Thyroid gland (tissue), 4 donors: Measurements from ENCODE around the gene S100A12. TPM values are rescaled to one million over a fixed set of nuclear protein-coding genes. Genes with fewer than 3 reads are reported as not detected.

Source experiments
- DNase-seq, 2 donors: peaks; one replicate each; pipeline ENCODE4 v3.0.0-alpha.2; 2019
- H3K27ac ChIP-seq, 3 donors: fragments of 200-600 bp; sonication (generic); 1 replicate in 2 of 3; 2 replicates in 1 of 3; pipeline ENCODE4 v1.5.1; 2016 to 2019; ENCODE audit warnings: mild to moderate bottlenecking in 1 of 3, moderate library complexity in 1 of 3
- H3K27me3 ChIP-seq: fragments of 200-600 bp; sonication (generic); one replicate; pipeline ENCODE4 v1.5.1; 2019
- H3K36me3 ChIP-seq, 2 donors: fragments of 200-600 bp; sonication (generic); one replicate each; pipeline ENCODE4 v1.5.1; 2016 to 2019
- H3K4me1 ChIP-seq, 2 donors: fragments of 200-600 bp; sonication (generic); one replicate each; pipeline ENCODE4 v1.5.1; 2017 to 2019
- H3K4me3 ChIP-seq, 3 donors: fragments of 200-600 bp; sonication (generic); replicated peaks in 1 of 3; 1 replicate in 2 of 3; 2 replicates in 1 of 3; pipeline ENCODE4 v1.5.1; 2016; ENCODE audit warnings: mild to moderate bottlenecking in 1 of 3
- H3K9me3 ChIP-seq: fragments of 200-600 bp; sonication (generic); one replicate; pipeline ENCODE4 v1.5.1; 2017
- POLR2A ChIP-seq, 2 donors: fragments of 450-650 bp; IDR thresholded peaks; one replicate each; pipeline ENCODE4 v1.6.1; 2017; ENCODE audit warnings: antibody characterized with exemption in 2 of 2, mild to moderate bottlenecking in 2 of 2, moderate library complexity in 1 of 2
- WGBS, 2 donors: methylation state at CpG; one replicate each; pipeline ENCODE4 v1.1.5; 2017; 5-methylcytosine and 5-hydroxymethylcytosine counted together
- intact Hi-C: fragments of 100-400 bp; cut with DNase I; formaldehyde crosslinking; loops from one replicate; pipeline ENCODE4 v1.15.1; 2023
- total RNA-seq, 4 donors: library from RNA; depleted of rRNA; stranded (reverse); fragments of >200 nt; gene quantifications; one replicate each; pipeline ENCODE4 v1.2.3, GENCODE V29; 2016
- TF ChIP-seq, protein P1 (sequence below), 6 experiments: fragments of 200-600 bp in 3 of 6; fragments of 450-650 bp in 3 of 6; sonication (generic) in 3 of 6; IDR thresholded peaks; one replicate each; pipeline ENCODE4 v1.5.1; 2016 to 2019; ENCODE audit warnings: antibody characterized with exemption in 6 of 6, mild to moderate bottlenecking in 2 of 6, inconsistent platforms in 1 of 6, moderate library complexity in 1 of 6

Gene S100A12
- total RNA-seq, 4 donors from 2014 or later, result not detected

DNA sequence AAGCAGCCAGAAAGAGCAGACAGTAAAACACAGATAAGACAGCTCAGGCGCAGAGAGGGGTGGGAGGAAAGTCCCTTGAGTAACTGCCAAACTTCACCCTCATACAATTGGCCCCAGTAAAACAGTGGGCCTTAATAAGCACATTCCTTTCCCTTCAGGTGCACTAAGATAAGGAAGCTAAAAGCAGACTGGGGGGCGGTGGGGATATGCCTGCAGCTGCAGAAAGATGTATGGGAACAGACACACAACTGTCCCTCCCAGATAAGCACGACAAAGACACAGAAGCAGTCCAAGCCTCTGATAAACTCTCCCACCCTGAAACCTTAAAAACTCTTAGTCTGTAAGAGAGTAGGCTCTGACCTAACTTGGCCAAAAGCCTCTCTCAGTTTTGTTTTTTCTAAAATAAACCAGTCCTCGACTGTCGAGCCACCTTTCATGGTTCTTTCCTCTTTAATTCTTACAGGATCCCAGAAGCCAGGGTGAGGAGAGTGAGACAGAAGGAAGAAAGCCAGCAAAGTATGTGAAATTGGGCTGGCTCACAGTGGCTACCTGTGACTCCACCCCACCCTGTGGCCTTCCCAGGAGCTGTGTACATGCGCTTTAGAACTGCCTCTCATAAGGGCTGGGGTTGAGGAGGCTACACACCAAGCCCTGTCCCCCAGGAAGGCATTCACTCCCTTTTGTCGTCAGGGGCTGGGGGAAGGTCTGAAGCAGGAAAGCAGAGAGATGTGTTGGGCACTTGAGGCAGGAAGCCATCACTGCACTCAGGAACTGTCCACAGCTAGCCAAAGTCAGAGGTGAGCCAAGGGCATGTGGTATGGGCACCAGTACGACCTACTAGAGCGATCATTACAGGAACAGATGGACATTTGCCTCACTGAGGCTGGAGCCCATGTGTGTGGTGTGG, 31.4 kb downstream of the S100A12 start:
- H3K27me3 ChIP-seq, result no peaks in the 10 kb centered on the region
- intact Hi-C loops, result no loop called here
- 49 to 52% methylated on average over 8 to 9 of the region's 9 CpGs for WGBS, 2 donors
- H3K4me1 ChIP-seq, result no peaks in the 10 kb centered on the region
- no peaks in the 10 kb centered on the region for H3K9me3 ChIP-seq
- no peak overlapping the region for H3K27ac ChIP-seq
- no peaks in the 10 kb centered on the region for H3K36me3 ChIP-seq
- no peak overlapping the region for H3K4me3 ChIP-seq
- no peak for DNase-seq
- TF ChIP-seq, protein P1, sequence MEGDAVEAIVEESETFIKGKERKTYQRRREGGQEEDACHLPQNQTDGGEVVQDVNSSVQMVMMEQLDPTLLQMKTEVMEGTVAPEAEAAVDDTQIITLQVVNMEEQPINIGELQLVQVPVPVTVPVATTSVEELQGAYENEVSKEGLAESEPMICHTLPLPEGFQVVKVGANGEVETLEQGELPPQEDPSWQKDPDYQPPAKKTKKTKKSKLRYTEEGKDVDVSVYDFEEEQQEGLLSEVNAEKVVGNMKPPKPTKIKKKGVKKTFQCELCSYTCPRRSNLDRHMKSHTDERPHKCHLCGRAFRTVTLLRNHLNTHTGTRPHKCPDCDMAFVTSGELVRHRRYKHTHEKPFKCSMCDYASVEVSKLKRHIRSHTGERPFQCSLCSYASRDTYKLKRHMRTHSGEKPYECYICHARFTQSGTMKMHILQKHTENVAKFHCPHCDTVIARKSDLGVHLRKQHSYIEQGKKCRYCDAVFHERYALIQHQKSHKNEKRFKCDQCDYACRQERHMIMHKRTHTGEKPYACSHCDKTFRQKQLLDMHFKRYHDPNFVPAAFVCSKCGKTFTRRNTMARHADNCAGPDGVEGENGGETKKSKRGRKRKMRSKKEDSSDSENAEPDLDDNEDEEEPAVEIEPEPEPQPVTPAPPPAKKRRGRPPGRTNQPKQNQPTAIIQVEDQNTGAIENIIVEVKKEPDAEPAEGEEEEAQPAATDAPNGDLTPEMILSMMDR (IDR thresholded peaks at IDR 0.05), result no peak
- TF ChIP-seq POLR2A (IDR thresholded peaks at IDR 0.05), result no peak

DNA sequence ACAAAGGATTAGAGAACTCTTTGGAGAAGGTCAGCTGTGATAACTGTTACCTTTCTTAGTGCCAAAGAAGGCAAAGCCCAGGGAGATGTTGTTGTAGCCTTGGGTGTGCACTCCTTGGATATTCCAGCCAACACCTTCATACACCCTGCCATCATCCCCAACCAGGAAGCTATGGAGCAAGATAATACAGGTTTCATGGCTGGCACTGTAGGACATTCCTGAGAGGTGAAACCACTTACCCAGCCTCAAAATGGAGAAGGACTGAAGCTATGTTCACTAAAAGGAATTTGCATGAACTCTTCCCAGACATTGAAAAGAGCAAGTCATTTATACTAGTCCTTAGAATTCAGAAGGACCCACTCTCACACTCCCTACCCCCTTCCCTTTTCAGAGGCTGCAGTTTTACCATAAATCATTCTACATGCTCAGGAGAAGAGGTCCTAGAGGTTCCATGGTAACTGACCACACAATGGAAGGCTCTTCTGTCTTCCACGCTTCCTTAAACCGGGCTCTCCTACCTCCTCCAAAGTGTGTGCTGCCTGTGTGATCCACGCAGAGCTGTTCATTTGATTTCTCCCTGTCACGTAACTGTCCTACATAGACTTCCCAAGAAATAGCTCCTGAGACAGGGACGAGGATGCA, 32.3 kb downstream of the S100A12 start:
- 35 to 36% methylated on average over 5 of the region's 5 CpGs for WGBS, 2 donors
- no peak overlapping the region for H3K27ac ChIP-seq
- no peaks in the 10 kb centered on the region for H3K9me3 ChIP-seq
- no peaks in the 10 kb centered on the region for H3K27me3 ChIP-seq
- TF ChIP-seq, protein P1 (IDR thresholded peaks at IDR 0.05), result no peak
- no peak for TF ChIP-seq POLR2A (IDR thresholded peaks at IDR 0.05)
- H3K4me1 ChIP-seq, result no peaks in the 10 kb centered on the region
- no peak for DNase-seq
- no peaks in the 10 kb centered on the region for H3K36me3 ChIP-seq
- no peak overlapping the region for H3K4me3 ChIP-seq
- intact Hi-C loops, result no loop called here

DNA sequence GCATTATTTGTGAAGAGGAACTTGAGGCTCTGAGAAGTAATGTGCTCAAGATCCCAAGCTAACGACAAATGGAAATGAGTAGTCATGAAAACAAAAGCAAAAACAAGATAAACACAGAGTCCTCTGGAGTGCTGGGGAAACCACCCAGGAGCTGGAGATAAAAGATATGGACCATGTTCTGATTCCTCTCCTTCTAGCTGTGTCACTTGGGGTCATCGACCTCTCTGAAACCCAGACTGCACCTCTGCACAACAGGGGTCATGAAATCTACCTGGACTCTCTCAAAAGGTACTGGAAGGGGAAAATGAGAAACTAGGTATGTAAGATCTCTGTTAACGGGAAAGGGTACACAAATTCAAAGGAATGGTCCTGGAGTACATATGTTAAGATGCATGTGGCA, 33.2 kb downstream of the S100A12 start:
- no peaks in the 10 kb centered on the region for H3K9me3 ChIP-seq
- no peaks in the 10 kb centered on the region for H3K36me3 ChIP-seq
- WGBS, 2 donors, result 73 to 76% methylated on average over 3 of the region's 3 CpGs
- no peak for DNase-seq
- no peak overlapping the region for H3K4me3 ChIP-seq
- intact Hi-C loops, result no loop called here
- H3K27me3 ChIP-seq, result no peaks in the 10 kb centered on the region
- H3K4me1 ChIP-seq, result no peaks in the 10 kb centered on the region
- no peak overlapping the region for H3K27ac ChIP-seq
- TF ChIP-seq POLR2A (IDR thresholded peaks at IDR 0.05), result no peak
- TF ChIP-seq, protein P1 (IDR thresholded peaks at IDR 0.05), result no peak

DNA sequence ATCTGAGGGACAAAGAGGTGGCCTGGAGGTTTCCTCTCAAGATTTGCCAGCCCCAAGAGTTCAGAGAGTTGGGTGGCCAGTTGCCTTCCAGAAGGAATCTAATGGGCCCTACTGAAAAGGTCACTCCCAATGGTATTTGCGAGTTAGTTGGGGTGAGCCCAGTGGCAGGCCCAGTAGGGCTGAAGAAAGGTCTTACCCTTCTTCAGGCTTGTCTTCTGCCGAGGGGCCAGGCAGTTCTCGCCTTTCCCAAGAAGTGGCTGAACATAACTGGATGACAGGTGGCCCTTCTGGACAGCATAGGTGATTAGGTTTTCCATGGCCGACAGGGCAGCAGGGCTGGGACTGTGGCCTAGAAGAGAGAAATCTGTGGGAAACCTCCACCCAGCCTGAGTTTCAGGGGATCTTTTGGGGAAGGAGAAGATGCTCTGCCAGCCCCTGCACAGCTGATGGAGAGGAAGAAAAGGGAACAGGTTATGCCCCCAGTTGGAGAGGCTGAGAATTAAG, 33.9 kb downstream of the S100A12 start:
- intact Hi-C loops, result no loop called here
- no peaks in the 10 kb centered on the region for H3K36me3 ChIP-seq
- 95 to 98% methylated on average over 3 to 4 of the region's 4 CpGs for WGBS, 2 donors
- H3K27ac ChIP-seq, result no peak overlapping the region
- no peak for DNase-seq
- no peaks in the 10 kb centered on the region for H3K4me1 ChIP-seq
- H3K4me3 ChIP-seq, result no peak overlapping the region
- H3K9me3 ChIP-seq, result no peaks in the 10 kb centered on the region
- TF ChIP-seq, protein P1 (IDR thresholded peaks at IDR 0.05), result no peak
- no peak for TF ChIP-seq POLR2A (IDR thresholded peaks at IDR 0.05)
- no peaks in the 10 kb centered on the region for H3K27me3 ChIP-seq

DNA sequence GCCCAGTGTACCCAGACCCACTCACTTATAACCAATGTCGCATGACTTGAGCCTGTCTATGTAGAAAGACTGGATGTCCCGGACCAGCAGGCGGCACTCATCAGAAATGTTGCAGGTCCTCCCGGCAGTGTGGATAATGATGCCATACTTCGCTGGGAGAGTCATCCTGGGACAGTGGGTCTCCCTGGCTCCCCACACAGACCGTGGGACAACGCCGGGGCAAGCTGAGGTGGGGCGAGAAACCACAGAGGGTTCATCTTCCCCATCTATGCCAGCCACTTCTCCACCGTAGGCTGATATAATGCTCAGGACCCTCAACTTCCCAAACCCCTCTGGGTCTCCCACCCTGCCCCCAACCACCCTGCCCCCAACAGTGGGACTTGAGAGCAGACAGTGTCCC, 35.1 kb downstream of the S100A12 start:
- WGBS, 2 donors, result 89 to 95% methylated on average over 7 to 10 of the region's 10 CpGs
- no peak for TF ChIP-seq POLR2A (IDR thresholded peaks at IDR 0.05)
- TF ChIP-seq, protein P1 (IDR thresholded peaks at IDR 0.05), result no peak
- intact Hi-C loops, result no loop called here

More for the DNA sequence above, 35.1 kb downstream of the S100A12 start:
- no peaks in the 10 kb centered on the region for H3K9me3 ChIP-seq
- H3K36me3 ChIP-seq, result no peaks in the 10 kb centered on the region
- no peaks in the 10 kb centered on the region for H3K27me3 ChIP-seq
- H3K4me1 ChIP-seq, result no peaks in the 10 kb centered on the region
- no peak overlapping the region for H3K4me3 ChIP-seq
- no peak overlapping the region for H3K27ac ChIP-seq
- DNase-seq, result no peak
